Transverse colon (tissue), 4 donors: ENCODE data around the gene GARIN5B. TPM values are rescaled to one million over a fixed set of nuclear protein-coding genes. Genes with fewer than 3 reads are reported as not detected.

Experiments
- DNase-seq: peaks from one replicate; pipeline ENCODE4 v3.0.0-alpha.2; 2019
- H3K27ac ChIP-seq, 4 donors: fragments of 200-600 bp; sonication (generic); 2 replicates each; pipeline ENCODE4 v1.5.1; 2016 to 2018; ENCODE audit warnings: inconsistent platforms in 4 of 4
- H3K27me3 ChIP-seq: fragments of 200-600 bp; sonication (generic); 2 replicates; pipeline ENCODE4 v1.5.1; 2017; ENCODE audit warnings: inconsistent platforms
- H3K36me3 ChIP-seq, 4 donors: fragments of 200-600 bp; sonication (generic); 2 replicates each; pipeline ENCODE4 v1.5.1; 2017 to 2019; ENCODE audit warnings: inconsistent platforms in 4 of 4
- H3K4me1 ChIP-seq, 4 donors: fragments of 200-600 bp; sonication (generic); 2 replicates each; pipeline ENCODE4 v1.5.1; 2017 to 2020; ENCODE audit warnings: inconsistent platforms in 4 of 4
- H3K4me3 ChIP-seq, 4 donors: fragments of 200-600 bp; sonication (generic); 1 replicate in 1 of 4; 2 replicates in 3 of 4; pipeline versions ENCODE4 v1.5.1 to v1.6.1; 2017 to 2019; ENCODE audit warnings: inconsistent platforms in 4 of 4
- H3K9me3 ChIP-seq, 2 donors: fragments of 200-600 bp; sonication (generic); 2 replicates each; pipeline ENCODE4 v1.5.1; 2017 to 2019; ENCODE audit warnings: inconsistent platforms in 2 of 2
- CTCF ChIP-seq, 5 experiments: fragments of 200-600 bp in 3 of 5; fragments of 450-650 bp in 2 of 5; sonication (generic) in 3 of 5; IDR thresholded peaks; 1 replicate in 2 of 5; 2 replicates in 3 of 5; pipeline ENCODE4 v1.5.1; 2016 to 2017; ENCODE audit warnings: antibody characterized with exemption in 5 of 5, inconsistent platforms in 3 of 5, mild to moderate bottlenecking in 2 of 5, moderate library complexity in 1 of 5
- EP300 ChIP-seq: sonication (generic); formaldehyde crosslinking; IDR thresholded peaks from one replicate; pipeline ENCODE4 v1.6.1; 2017; ENCODE audit warnings: antibody characterized with exemption, low read depth
- POLR2A ChIP-seq: fragments of 450-650 bp; IDR thresholded peaks from one replicate; pipeline ENCODE4 v1.6.1; 2016; ENCODE audit warnings: antibody characterized with exemption, mild to moderate bottlenecking, moderate library complexity
- POLR2AphosphoS5 ChIP-seq, 3 donors: sonication (generic); formaldehyde crosslinking; IDR thresholded peaks; one replicate each; pipeline ENCODE4 v1.6.1; 2016; ENCODE audit warnings: antibody characterized with exemption in 3 of 3
- WGBS, 2 donors: methylation state at CpG; one replicate each; pipeline ENCODE4 v1.1.5; 2018; ENCODE audit warnings: low coverage in 1 of 2; 5-methylcytosine and 5-hydroxymethylcytosine counted together
- in situ Hi-C, 4 donors: fragments of 200-750 bp; cut with MboI; loops; one replicate each; pipeline versions ENCODE4 v1.15.0 to v1.15.1; 2017; ENCODE audit warnings: low sequenced_read_pairs in 3 of 4, low pct_ligation_motif_present in 1 of 4, low pct_unique_long_range_greater_than_20kb in 1 of 4
- intact Hi-C: fragments of 100-400 bp; cut with DNase I; formaldehyde crosslinking; loops from one replicate; pipeline ENCODE4 v1.15.1; 2023; ENCODE audit warnings: low total_unique reads
- total RNA-seq, 4 donors: library from RNA; depleted of rRNA; stranded (reverse); fragments of >200 nt; gene quantifications; one replicate each; pipeline ENCODE4 v1.1.0, GENCODE V29; 2016

GARIN5B gene
- total RNA-seq, 4 donors from 2014 or later, result not detected

- H3K27me3 ChIP-seq, result no peaks in the 10 kb centered on the region
- peak overlapping the region; percentile 46 to 57 (median 52) for H3K27ac ChIP-seq
- peak overlapping the region in 1 of 4 donors; percentile 16 for H3K4me3 ChIP-seq
- DNase-seq, result peak; percentile 77
- no peaks in the 10 kb centered on the region for H3K9me3 ChIP-seq
- WGBS, 2 donors, result 59% methylated on average over 12 of the region's 12 CpGs; no CpG with 5 or more reads in 1 of the 2 donors
- intact Hi-C loops, result no loop called here
- in situ Hi-C loops, result no loop called here
- H3K36me3 ChIP-seq, result no peaks in the 10 kb centered on the region
- TF ChIP-seq POLR2AphosphoS5 (IDR thresholded peaks at IDR 0.05) (peak in 2 of 3 donors; percentile 43 to 67), POLR2A (peak; percentile 50), CTCF (IDR thresholded peaks at IDR 0.05) (no peak), EP300 (no peak)
- peaks cover 0 to 23% (median 12%) of the 10 kb centered on the region in 4 donors for H3K4me1 ChIP-seq
These were observed 40.7 kb downstream of the GARIN5B start for GRCh38 chr19:55322204-55322885.

- Histone ChIP-seq H3K4me1 (peaks cover 0 to 23% (median 12%) of the 10 kb centered on the region in 4 donors), H3K27ac (peak overlapping the region; percentile 2 to 57 (median 52)), H3K27me3 (no peaks in the 10 kb centered on the region), H3K36me3 (no peaks in the 10 kb centered on the region), H3K9me3 (no peaks in the 10 kb centered on the region), H3K4me3 (peak overlapping the region in 1 of 4 donors; percentile 16)
- in situ Hi-C loops (no loop called here), intact Hi-C loops (no loop called here)
- TF ChIP-seq EP300 (no peak), POLR2AphosphoS5 (IDR thresholded peaks at IDR 0.05) (no peak), CTCF (IDR thresholded peaks at IDR 0.05) (no peak), POLR2A (no peak)
- peak; percentile 41 for DNase-seq
- 59 to 60% methylated on average over 1 to 9 of the region's 9 CpGs for WGBS, 2 donors
These were observed 41.5 kb downstream of the GARIN5B start for GRCh38 chr19:55321466-55322137.

GRCh38 chr19:55320844-55321419 is 42.1 kb downstream of the GARIN5B start:
- Histone ChIP-seq H3K36me3 (no peaks in the 10 kb centered on the region), H3K9me3 (no peaks in the 10 kb centered on the region), H3K27ac (peak overlapping the region; percentile 2 to 57 (median 52)), H3K4me1 (peaks cover 0 to 23% (median 12%) of the 10 kb centered on the region in 4 donors), H3K27me3 (no peaks in the 10 kb centered on the region), H3K4me3 (peak overlapping the region in 1 of 4 donors; percentile 16)
- TF ChIP-seq POLR2AphosphoS5 (IDR thresholded peaks at IDR 0.05) (no peak), POLR2A (no peak), EP300 (no peak), CTCF (IDR thresholded peaks at IDR 0.05) (no peak)
- 82 to 92% methylated on average over 2 to 5 of the region's 8 CpGs for WGBS, 2 donors
- in situ Hi-C loops, result no loop called here
- DNase-seq, result no peak
- intact Hi-C loops, result no loop called here

GRCh38 chr19:55319785-55320184 is 43.3 kb downstream of the GARIN5B start:
- H3K4me3 ChIP-seq, result no peak overlapping the region
- H3K9me3 ChIP-seq, result no peaks in the 10 kb centered on the region
- in situ Hi-C loops (no loop called here), intact Hi-C loops (no loop called here)
- no peaks in the 10 kb centered on the region for H3K36me3 ChIP-seq
- H3K27ac ChIP-seq, result no peak overlapping the region
- no peaks in the 10 kb centered on the region for H3K27me3 ChIP-seq
- TF ChIP-seq EP300 (no peak), POLR2AphosphoS5 (IDR thresholded peaks at IDR 0.05) (no peak), CTCF (IDR thresholded peaks at IDR 0.05) (no peak), POLR2A (no peak)
- H3K4me1 ChIP-seq, result peaks cover 0 to 23% (median 12%) of the 10 kb centered on the region in 4 donors
- DNase-seq, result no peak
- WGBS, 2 donors, result 63% methylated on average over 21 of the region's 21 CpGs; no CpG with 5 or more reads in 1 of the 2 donors
